MM.1S (cell line): ENCODE data around the gene CMPK1.

Experiments used
- EZH2 ChIP-seq: fragments of 300-600 bp; sonication (generic); optimal IDR thresholded peaks from 2 replicates; pipeline ENCODE3; 2017; ENCODE audit warnings: low read depth, mild to moderate bottlenecking, antibody characterized with exemption, low read length, mixed read lengths
- TF ChIP-seq, protein P1 (sequence below): fragments of 300-600 bp; sonication (generic); IDR thresholded peaks from 2 replicates; pipeline ENCODE4 v1.5.1; 2016; ENCODE audit warnings: antibody characterized with exemption, low read length, mixed read lengths

DNA sequence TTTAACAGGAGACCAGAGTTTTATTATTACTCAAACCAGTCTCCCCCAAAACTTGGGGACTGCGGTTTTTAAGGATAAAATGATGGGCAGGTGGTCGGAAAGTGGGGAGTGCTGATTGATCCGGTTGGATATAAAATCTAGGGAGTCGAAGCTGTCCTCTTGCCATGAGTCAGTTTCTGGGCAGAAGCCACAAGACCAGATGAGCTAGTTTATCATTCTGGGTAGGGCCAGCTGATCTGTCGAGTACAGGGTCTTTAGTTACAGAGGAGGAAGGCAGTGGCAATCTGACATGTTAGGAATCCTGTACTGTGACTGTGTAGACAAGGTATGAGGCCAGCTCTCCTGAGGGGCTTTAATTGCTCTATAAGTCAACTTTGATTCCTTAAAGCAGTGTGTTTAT, 59.6 kb downstream of the CMPK1 start:
- no peak for TF ChIP-seq EZH2
- TF ChIP-seq, protein P1, sequence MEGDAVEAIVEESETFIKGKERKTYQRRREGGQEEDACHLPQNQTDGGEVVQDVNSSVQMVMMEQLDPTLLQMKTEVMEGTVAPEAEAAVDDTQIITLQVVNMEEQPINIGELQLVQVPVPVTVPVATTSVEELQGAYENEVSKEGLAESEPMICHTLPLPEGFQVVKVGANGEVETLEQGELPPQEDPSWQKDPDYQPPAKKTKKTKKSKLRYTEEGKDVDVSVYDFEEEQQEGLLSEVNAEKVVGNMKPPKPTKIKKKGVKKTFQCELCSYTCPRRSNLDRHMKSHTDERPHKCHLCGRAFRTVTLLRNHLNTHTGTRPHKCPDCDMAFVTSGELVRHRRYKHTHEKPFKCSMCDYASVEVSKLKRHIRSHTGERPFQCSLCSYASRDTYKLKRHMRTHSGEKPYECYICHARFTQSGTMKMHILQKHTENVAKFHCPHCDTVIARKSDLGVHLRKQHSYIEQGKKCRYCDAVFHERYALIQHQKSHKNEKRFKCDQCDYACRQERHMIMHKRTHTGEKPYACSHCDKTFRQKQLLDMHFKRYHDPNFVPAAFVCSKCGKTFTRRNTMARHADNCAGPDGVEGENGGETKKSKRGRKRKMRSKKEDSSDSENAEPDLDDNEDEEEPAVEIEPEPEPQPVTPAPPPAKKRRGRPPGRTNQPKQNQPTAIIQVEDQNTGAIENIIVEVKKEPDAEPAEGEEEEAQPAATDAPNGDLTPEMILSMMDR: no peak
